NCI-H1417 (cell line): Measurements from ENCODE around the gene AFF3.

ENCODE experiments used
- DNase-seq, 3 experiments: peaks; one replicate each; lab custom pipeline; 2025; lab: John Stamatoyannopoulos, UW

Gene AFF3

GRCh38 chr2:99607861-99608491 lies 534.4 kb downstream of the AFF3 start:
- peak in 1 of 3 experiments; percentile 20 for DNase-seq

GRCh38 chr2:99607454-99607853 lies 534.9 kb downstream of the AFF3 start:
- DNase-seq: peak in 2 of 3 experiments; percentile 3 to 40

- no peak for DNase-seq
These were observed 537.4 kb downstream of the AFF3 start for GRCh38 chr2:99605036-99605435.

- no peak for DNase-seq
These were observed 539.9 kb downstream of the AFF3 start for GRCh38 chr2:99602476-99602875.

- DNase-seq: no peak
These were observed 541.3 kb downstream of the AFF3 start for GRCh38 chr2:99600981-99601651.

GRCh38 chr2:99598441-99598840 lies 543.9 kb downstream of the AFF3 start:
- DNase-seq: no peak

- no peak for DNase-seq
These were observed 544.8 kb downstream of the AFF3 start for GRCh38 chr2:99597616-99598015.

- DNase-seq: no peak
These were observed 547.0 kb downstream of the AFF3 start for GRCh38 chr2:99595373-99595772.

GRCh38 chr2:99593692-99594427 lies 548.5 kb downstream of the AFF3 start:
- DNase-seq: no peak

GRCh38 chr2:99576775-99577174 lies 565.6 kb downstream of the AFF3 start:
- peak in 2 of 3 experiments; percentile 1 to 32 for DNase-seq

- DNase-seq: no peak
These were observed 568.6 kb downstream of the AFF3 start for GRCh38 chr2:99573634-99574251.

GRCh38 chr2:99572373-99573164 lies 569.8 kb downstream of the AFF3 start:
- DNase-seq: peak; percentile 28 to 80 (median 62)

- DNase-seq: peak in 2 of 3 experiments; percentile 62 to 73
These were observed 570.4 kb downstream of the AFF3 start for GRCh38 chr2:99571954-99572353.

- DNase-seq: peak; percentile 73 to 96 (median 93)
These were observed 570.9 kb downstream of the AFF3 start for GRCh38 chr2:99571533-99571932.

GRCh38 chr2:99571021-99571420 lies 571.4 kb downstream of the AFF3 start:
- peak in 1 of 3 experiments; percentile 70 for DNase-seq

GRCh38 chr2:99569386-99569785 lies 573.0 kb downstream of the AFF3 start:
- DNase-seq: peak in 2 of 3 experiments; percentile 40 to 75

- DNase-seq: no peak
These were observed 577.2 kb downstream of the AFF3 start for GRCh38 chr2:99565227-99565626.

GRCh38 chr2:99562516-99562915 lies 579.9 kb downstream of the AFF3 start:
- DNase-seq: no peak

- DNase-seq: no peak
These were observed 580.6 kb downstream of the AFF3 start for GRCh38 chr2:99561804-99562203.

GRCh38 chr2:99559075-99559662 lies 583.2 kb downstream of the AFF3 start:
- peak; percentile 65 to 88 (median 87) for DNase-seq

- DNase-seq: no peak
These were observed 587.0 kb downstream of the AFF3 start for GRCh38 chr2:99555404-99555803.
